HEK293T (cell line): ENCODE measurements around the gene JAM2.

Experiments
- CTCF ChIA-PET: fragments of 350-600 bp; formaldehyde crosslinking; extraction: SDS; loops from one replicate; lab custom pipeline; 2021; ENCODE audit warnings: antibody characterized with exemption, inconsistent platforms; lab: Yijun Ruan, JAX
- POLR2A ChIA-PET: fragments of 350-600 bp; formaldehyde crosslinking; extraction: SDS; loops from one replicate; lab custom pipeline; 2020; ENCODE audit warnings: antibody characterized with exemption, inconsistent platforms; lab: Yijun Ruan, JAX
- DNase-seq: peaks from one replicate; pipeline ENCODE4 v3.0.0; 2012; ENCODE audit warnings: mixed read lengths; ENCODE audit errors: extremely low spot score
- ARNT ChIP-seq: fragments of 450-650 bp; IDR thresholded peaks from 2 replicates; pipeline ENCODE4 v1.6.1; 2017; ENCODE audit warnings: mild to moderate bottlenecking
- BHLHE40 ChIP-seq: fragments of 450-650 bp; IDR thresholded peaks from 2 replicates; pipeline ENCODE4 v1.6.1; 2016; ENCODE audit warnings: mild to moderate bottlenecking, moderate library complexity, borderline replicate concordance
- CTBP1 ChIP-seq: fragments of 450-650 bp; IDR thresholded peaks from 2 replicates; pipeline ENCODE4 v1.6.1; 2016; ENCODE audit warnings: borderline replicate concordance
- ELF4 ChIP-seq: fragments of 450-650 bp; IDR thresholded peaks from 2 replicates; pipeline ENCODE4 v1.6.1; 2017; ENCODE audit warnings: antibody characterized with exemption
- FOXA1 ChIP-seq: fragments of 450-650 bp; IDR thresholded peaks from 2 replicates; pipeline ENCODE4 v1.6.1; 2016; ENCODE audit warnings: mild to moderate bottlenecking
- FOXK2 ChIP-seq: fragments of 450-650 bp; IDR thresholded peaks from 2 replicates; pipeline ENCODE4 v1.6.1; 2016; ENCODE audit warnings: mild to moderate bottlenecking
- FOXM1 ChIP-seq: fragments of 450-650 bp; IDR thresholded peaks from 2 replicates; pipeline ENCODE4 v1.6.1; 2017; ENCODE audit warnings: mild to moderate bottlenecking, borderline replicate concordance
- HDGF ChIP-seq: fragments of 450-650 bp; IDR thresholded peaks from 2 replicates; pipeline ENCODE4 v1.6.1; 2017; ENCODE audit warnings: antibody characterized with exemption, borderline replicate concordance
- L3MBTL2 ChIP-seq: fragments of 450-650 bp; conservative IDR thresholded peaks from 2 replicates; pipeline ENCODE4 v1.6.1; 2016; ENCODE audit warnings: mild to moderate bottlenecking
- LEF1 ChIP-seq: fragments of 450-650 bp; IDR thresholded peaks from 2 replicates; pipeline ENCODE4 v1.6.1; 2017; ENCODE audit warnings: mild to moderate bottlenecking, borderline replicate concordance
- NFRKB ChIP-seq: fragments of 450-650 bp; IDR thresholded peaks from 2 replicates; pipeline ENCODE4 v1.6.1; 2016; ENCODE audit warnings: mild to moderate bottlenecking, moderate library complexity
- SP1 ChIP-seq: fragments of 450-650 bp; IDR thresholded peaks from 2 replicates; pipeline ENCODE4 v1.6.1; 2017
- SUZ12 ChIP-seq: fragments of 450-650 bp; IDR thresholded peaks from 2 replicates; pipeline ENCODE4 v1.6.1; 2016; ENCODE audit warnings: mild to moderate bottlenecking
- TARDBP ChIP-seq: fragments of 450-650 bp; IDR thresholded peaks from 2 replicates; pipeline ENCODE4 v1.6.1; 2016
- ZNF384 ChIP-seq: fragments of 450-650 bp; IDR thresholded peaks from 2 replicates; pipeline ENCODE4 v1.6.1; 2016
- TF ChIP-seq, protein P1 (sequence below): fragments of 450-650 bp; IDR thresholded peaks from 2 replicates; pipeline ENCODE4 v1.6.1; 2016

JAM2 gene

DNA sequence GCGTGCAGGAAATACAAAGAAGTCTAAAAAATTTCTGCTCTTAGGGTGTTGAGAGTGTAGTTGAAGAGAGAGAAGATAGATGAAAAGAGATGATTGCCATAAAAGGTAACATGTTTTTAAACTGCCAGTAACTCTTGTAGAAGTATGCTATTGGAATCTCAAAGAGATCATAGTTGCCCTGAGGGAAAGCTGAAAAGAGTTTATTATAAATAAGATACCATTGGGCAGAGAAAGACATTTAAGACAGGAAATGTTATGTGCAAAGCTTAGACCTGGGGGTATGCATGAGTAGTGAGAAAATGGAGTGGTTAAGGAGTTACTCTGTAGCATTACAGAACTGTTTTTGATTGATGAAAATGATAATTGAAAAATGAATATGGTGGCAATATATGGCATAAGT lies 113.4 kb downstream of the JAM2 start:
- ChIA-PET CTCF (interaction anchor here (0.6 kb wide), 1 partner anchor 8 kb away, joined by 3 read pairs; no protein-coding TSS in a partner anchor), POLR2A (no interaction called here)
- no peak for TF ChIP-seq LEF1
- TF ChIP-seq FOXK2 = no peak
- TF ChIP-seq FOXA1 = no peak
- no peak for TF ChIP-seq L3MBTL2
- TF ChIP-seq TARDBP = no peak
- TF ChIP-seq HDGF = no peak
- TF ChIP-seq CTBP1 = no peak
- TF ChIP-seq FOXM1 = no peak
- no peak for TF ChIP-seq SUZ12
- no peak for TF ChIP-seq NFRKB
- no peak for TF ChIP-seq BHLHE40
- TF ChIP-seq ARNT = no peak
- no peak for DNase-seq

DNA sequence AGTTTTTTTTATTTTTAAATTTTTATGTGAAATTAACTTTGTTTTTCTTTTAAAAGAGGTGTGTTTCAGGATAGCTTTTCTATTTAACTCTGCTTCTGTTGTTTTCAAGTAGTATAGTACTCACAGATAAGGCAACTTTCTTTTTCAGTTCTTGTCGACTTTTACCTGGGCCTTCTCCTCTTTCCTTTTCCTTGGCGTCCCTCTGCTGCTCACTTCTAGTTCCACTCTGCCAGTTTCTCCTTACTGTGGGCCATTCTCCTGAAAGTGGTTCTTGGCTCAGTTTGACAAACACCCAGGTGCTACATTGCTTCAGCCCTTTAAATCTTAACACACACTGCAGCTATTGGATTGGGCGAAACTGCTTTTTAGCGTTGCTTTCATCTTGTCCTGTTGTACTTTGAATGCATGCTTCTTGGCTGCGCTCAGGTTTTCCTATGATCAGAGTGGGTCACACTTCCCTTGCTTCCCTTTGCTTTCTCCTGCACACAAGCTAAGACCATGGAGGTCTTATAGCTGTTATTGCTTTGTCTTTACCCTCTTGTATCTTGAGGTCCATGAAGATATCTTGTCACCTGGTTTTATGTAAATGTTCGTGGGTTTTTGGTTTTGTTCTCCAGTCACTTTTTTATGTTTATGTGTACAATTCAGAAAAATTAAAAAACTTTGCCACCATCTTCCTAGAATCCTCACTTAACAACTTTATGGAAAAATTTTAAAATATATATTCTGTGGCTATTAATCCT lies 117.3 kb downstream of the JAM2 start:
- DNase-seq = no peak
- no peak for TF ChIP-seq SUZ12
- TF ChIP-seq NFRKB = no peak
- no peak for TF ChIP-seq ARNT
- ChIA-PET CTCF (no interaction called here), POLR2A (no interaction called here)

DNA sequence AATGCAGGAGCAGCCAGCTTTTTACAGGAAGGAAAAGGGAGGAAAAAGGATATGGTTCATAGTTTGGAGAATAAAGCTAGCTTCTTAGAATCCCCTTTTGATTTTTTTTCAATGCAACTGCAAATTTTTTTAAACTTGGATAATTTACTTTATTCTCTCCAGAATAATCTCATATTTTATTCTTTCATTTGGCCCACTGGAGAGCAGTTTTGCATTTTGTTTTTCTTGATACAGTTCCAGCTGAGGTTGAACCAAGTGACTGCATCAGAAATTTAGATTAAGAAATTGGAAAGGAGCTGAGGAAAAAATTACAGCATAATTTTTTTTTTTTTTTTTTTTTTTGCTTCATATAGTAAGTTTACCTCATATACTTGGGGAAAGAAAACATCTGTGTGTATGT lies 118.5 kb downstream of the JAM2 start:
- CTCF ChIA-PET = no interaction called here
- POLR2A ChIA-PET = no interaction called here
- TF ChIP-seq, protein P1, sequence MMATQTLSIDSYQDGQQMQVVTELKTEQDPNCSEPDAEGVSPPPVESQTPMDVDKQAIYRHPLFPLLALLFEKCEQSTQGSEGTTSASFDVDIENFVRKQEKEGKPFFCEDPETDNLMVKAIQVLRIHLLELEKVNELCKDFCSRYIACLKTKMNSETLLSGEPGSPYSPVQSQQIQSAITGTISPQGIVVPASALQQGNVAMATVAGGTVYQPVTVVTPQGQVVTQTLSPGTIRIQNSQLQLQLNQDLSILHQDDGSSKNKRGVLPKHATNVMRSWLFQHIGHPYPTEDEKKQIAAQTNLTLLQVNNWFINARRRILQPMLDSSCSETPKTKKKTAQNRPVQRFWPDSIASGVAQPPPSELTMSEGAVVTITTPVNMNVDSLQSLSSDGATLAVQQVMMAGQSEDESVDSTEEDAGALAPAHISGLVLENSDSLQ = no peak
- TF ChIP-seq SP1 (no peak), HDGF (no peak), ARNT (no peak), FOXA1 (no peak), SUZ12 (no peak), BHLHE40 (no peak), L3MBTL2 (no peak), CTBP1 (no peak), ZNF384 (no peak), NFRKB (no peak), FOXK2 (no peak), ELF4 (no peak), LEF1 (no peak), TARDBP (no peak), FOXM1 (no peak)
- DNase-seq = no peak

DNA sequence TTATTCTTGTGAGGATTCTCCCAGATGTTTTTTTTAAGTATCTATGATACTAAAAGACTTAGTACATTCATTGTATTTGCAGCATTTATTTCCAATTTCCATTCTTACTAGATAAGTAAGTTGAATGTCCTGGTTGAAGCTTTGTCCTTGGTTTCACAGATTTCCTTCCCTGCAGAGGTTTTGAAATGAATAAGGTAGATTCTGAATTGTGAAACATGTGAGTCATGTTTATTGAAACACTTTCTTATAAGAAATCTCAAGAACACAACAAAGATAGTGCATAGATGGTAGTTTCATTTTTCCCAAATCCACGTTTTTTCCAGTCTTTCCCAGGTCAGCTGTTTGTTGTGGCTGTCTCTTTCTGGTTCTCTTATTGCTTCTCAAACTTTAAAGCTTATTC lies 120.5 kb downstream of the JAM2 start:
- CTCF ChIA-PET = no interaction called here
- DNase-seq = no peak
- POLR2A ChIA-PET = no interaction called here

DNA sequence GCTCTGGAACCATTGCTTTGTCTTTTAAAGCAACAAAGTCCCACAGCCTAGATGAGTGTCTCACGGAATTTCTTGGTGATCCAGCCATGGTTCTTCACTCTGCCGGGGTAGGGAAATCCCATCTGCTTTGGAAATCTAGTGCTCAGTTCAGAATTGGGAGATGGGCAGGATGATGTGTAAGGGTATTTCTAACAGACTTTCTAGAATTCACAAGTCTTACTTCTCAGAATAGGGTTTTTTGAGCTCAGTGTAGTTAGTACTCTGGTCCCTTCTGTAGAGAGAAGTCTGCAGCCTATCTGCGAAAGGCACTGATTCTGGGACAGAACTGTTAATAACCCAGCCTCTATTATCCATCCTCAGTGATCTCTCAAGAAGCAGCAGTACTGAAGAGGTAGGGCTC lies 121.0 kb downstream of the JAM2 start:
- DNase-seq = no peak
- ChIA-PET CTCF (no interaction called here), POLR2A (no interaction called here)
- TF ChIP-seq FOXA1 (no peak), CTBP1 (no peak), NFRKB (no peak), ELF4 (no peak), ARNT (no peak), ZNF384 (no peak), FOXM1 (no peak), FOXK2 (no peak), L3MBTL2 (no peak), LEF1 (no peak), TARDBP (no peak), BHLHE40 (no peak), SP1 (no peak), SUZ12 (no peak)
- TF ChIP-seq, protein P1 = no peak

More for the DNA sequence above, 120.5 kb downstream of the JAM2 start:
- TF ChIP-seq NFRKB = no peak
- TF ChIP-seq TARDBP = no peak
- TF ChIP-seq FOXA1 = no peak
- no peak for TF ChIP-seq SUZ12
- TF ChIP-seq FOXM1 = no peak
- TF ChIP-seq CTBP1 = no peak
- no peak for TF ChIP-seq LEF1
- no peak for TF ChIP-seq L3MBTL2

DNA sequence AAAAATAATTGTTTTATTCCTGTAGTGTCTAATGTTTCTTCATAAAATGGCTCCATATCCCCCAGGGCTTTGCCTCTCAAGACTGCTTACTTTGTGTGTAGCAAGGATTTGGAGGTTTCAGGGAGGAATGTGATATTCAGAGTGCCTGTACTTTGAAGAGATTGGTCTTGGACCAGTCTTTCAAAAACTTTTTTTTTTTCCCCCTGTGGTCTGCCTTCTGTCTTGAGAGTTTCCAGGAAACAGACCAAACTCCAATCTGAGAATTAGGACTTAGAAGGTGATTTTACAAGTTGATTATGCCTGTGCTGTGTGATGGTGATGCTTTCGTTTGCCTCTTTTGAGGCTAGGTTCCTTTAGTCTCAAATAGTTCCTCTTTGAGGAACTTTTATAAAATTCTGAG lies 121.6 kb downstream of the JAM2 start:
- ChIA-PET POLR2A (no interaction called here), CTCF (no interaction called here)
- TF ChIP-seq HDGF = no peak
- no peak for TF ChIP-seq FOXK2
- TF ChIP-seq SP1 = no peak
- no peak for DNase-seq

DNA sequence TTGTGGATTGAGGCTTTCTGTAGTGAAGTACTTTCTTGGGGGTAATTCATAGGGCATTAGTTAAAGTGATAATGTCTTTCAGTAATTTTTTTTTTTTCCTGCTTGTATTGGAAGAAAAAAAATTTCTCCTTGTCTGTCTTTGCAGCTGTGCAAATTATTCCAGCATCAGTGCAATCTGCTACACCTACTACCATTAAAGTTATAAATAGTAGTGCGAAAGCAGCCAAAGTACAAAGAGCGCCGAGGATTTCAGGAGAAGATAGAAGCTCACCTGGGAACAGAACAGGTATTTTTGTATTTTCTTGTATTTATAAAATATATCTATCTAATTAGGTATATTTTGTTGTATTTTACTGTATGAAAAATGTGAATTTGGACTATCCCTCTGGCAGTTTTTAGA lies 125.0 kb downstream of the JAM2 start:
- CTCF ChIA-PET = no interaction called here
- no peak for DNase-seq
- no peak for TF ChIP-seq ARNT
- TF ChIP-seq, protein P1 = no peak
- no peak for TF ChIP-seq ZNF384
- no peak for TF ChIP-seq FOXM1
- TF ChIP-seq SP1 = no peak
- no peak for TF ChIP-seq NFRKB
- TF ChIP-seq ELF4 = no peak
- no peak for TF ChIP-seq FOXK2
- no peak for TF ChIP-seq SUZ12
- TF ChIP-seq HDGF = no peak
- no peak for TF ChIP-seq L3MBTL2
- TF ChIP-seq CTBP1 = no peak
- TF ChIP-seq LEF1 = no peak
- no peak for TF ChIP-seq TARDBP
- POLR2A ChIA-PET = no interaction called here
